HG03280 (cell line): ENCODE results near the gene TMEM260.
A peak's percentile ranks its signal among the peaks of the same experiment; 100 is the strongest.

ENCODE experiments used
- ATAC-seq: cut with Tn5 transposase; IDR thresholded peaks from one replicate; pipeline ENCODE4 v1.9.1; 2021; ENCODE audit warnings: mild to moderate bottlenecking, moderate library complexity; ENCODE audit not compliant: unreplicated experiment

TMEM260 gene

GRCh38 chr14:56579345-56580220, at the start of gene TMEM260:
TSS of gene TMEM260 (plus strand) at chr14:56579798. CDS start at chr14:56579915, 117 bp downstream.
- ATAC-seq = peak; percentile 90

GRCh38 chr14:56532546-56532945, 47.1 kb upstream of the TMEM260 start:
- ATAC-seq = no peak

DNA sequence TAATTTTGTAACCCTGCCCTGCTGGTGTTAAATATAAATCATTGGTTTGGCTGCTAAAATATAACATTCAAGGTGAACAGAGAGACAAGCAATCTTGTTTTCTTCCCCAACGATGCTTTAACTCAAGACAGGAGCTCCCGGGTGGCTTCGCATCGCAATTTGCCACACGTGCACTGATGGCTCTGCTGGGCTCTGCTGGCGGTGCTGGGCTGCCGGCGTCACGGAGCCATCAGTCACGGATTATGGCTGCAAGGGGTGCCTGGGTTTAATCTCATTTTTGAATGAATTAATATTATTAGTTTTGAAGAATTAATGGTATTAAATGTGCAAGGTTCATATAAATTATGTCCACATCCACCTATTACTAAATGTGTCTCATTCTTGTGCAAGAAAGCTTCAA, 44.9 kb upstream of the TMEM260 start:
- ATAC-seq = no peak

- ATAC-seq = no peak
Measured at GRCh38 chr14:56539862-56540261, 39.7 kb upstream of the TMEM260 start.

GRCh38 chr14:56543436-56543835, 36.2 kb upstream of the TMEM260 start:
- ATAC-seq = no peak

DNA sequence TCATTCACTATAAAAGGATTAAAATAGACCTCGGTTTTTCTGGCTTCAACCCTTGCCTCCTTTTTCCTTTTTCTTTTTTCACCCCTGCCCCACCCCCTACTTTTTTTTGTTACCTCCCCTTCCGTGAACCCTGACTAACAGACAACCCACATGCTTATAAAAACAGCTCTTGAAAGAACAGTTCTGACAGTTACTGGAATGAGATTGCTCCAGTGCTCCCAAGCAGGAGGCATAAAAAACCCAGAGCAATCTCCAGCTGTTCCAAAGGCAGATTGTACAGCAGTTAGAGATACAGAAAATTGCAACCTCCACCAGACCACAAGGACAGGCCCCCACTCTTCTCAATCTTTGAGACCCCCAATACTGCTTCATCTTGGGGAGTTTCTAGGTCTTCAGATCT, 29.9 kb upstream of the TMEM260 start:
- ATAC-seq = no peak

- ATAC-seq = no peak
Measured at GRCh38 chr14:56552615-56553014, 27.0 kb upstream of the TMEM260 start.

DNA sequence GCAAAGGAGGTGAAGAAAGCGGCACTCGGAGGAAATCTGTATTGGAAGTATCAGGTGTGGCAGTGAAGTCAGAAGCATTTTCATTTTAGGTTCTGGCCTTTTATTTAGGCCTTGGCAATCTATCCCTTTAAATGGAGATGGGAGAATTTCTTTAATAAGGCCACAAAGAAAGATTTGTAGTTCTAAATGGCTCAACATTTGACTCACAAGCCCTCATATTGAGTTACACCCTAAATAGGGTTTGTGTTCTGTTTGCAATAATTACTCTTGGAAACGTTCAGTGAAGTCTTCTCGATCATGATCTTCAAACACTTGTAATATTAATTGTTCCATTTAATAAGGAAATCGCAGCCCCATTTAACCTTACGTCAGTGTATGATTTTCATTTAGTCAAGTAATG, 25.3 kb upstream of the TMEM260 start:
- no peak for ATAC-seq

DNA sequence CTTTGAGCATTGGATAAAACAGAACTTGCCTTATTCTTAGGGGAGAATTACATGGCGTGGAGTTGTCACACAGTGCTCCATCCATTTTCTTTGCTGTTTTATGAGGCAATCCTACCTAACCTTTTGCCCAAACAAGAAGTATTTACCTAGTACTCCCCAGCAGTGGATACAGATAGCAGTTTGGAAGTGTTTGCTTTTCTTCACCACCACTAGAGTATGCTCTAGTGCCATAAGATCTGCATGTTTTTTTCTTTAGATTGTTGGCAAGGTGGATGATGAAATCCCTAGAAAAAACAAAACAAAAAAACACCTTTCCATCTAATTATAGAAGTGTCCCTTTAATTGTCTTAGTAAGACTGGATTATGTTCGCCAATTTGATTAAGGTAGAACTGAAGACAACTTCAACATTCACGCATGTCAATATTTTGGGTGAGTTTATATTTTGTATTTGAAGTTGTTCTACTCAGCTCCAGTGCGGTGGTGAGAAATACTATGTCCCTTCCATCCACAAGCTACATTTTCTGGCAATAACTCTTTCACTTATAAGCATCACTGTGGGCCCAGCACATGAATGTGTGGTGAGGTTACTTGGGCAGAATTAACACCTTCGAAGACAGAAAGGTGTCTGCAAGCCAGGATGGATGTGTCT, 23.6 kb upstream of the TMEM260 start:
- peak; percentile 48 for ATAC-seq

GRCh38 chr14:56559182-56559581, 20.4 kb upstream of the TMEM260 start:
- ATAC-seq = no peak

- ATAC-seq = no peak
Measured at GRCh38 chr14:56561606-56562005, 18.0 kb upstream of the TMEM260 start.

DNA sequence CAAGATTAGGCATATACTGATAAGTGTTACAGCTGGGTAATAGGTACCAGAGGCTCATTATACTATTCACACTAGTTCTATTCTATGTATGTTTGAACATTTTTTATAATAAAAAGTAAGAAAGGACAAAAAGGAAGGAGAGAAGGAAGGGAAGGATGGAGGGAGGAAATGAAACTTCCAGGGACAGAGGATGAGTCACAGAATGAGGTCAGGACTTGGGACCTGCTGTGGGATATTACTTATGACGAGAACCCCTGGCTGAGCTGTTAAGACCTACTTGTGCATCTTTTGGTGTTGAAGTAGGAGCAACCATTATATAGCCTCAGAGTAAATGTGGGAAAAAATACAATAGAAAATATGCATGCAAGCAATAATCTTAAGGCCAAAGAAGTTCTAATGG, 16.7 kb upstream of the TMEM260 start:
- no peak for ATAC-seq

DNA sequence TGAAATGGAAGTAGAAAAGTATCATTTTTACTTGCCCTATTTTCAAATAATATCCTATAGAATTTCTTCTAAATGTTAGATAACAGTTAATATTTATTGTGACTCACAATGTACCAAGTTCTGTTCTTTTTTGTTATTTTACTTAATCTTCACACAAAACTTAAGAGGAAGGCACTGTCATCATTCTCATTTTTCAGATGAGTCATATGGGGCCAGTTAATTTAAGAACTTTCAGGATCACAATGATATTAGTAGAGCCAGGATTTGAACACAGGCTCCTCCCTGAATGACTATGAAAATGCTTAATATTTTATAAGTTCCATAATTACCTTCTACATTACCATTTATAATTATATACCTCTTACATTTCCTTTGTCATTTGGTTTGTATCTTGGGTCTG, 10.4 kb upstream of the TMEM260 start:
- ATAC-seq = no peak

DNA sequence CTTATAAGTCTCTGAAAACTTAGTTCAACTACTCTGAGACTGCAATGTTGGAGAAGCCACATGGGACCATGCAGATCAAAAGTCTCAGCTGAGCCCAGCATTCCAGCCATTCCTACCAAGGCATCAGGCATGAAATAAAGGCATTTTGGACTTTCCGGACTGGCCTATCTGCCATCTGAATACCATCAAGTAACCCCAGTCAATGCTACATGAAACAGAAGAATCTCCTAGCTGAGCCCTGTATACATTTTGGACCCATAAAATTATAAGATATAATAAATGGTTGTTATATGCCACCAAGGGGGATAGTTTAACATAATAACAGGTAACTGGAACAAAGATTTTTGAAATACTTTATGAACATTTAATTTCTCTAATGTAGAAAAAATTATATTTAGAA, 9.3 kb upstream of the TMEM260 start:
- no peak for ATAC-seq

GRCh38 chr14:56580221-56580711, 668 bp downstream of the TMEM260 start:
- no peak for ATAC-seq

- no peak for ATAC-seq
Measured at GRCh38 chr14:56581041-56581727, 1.6 kb downstream of the TMEM260 start.

- ATAC-seq = no peak
Measured at GRCh38 chr14:56585461-56586084, 6.0 kb downstream of the TMEM260 start.

GRCh38 chr14:56587701-56588100, 8.1 kb downstream of the TMEM260 start:
- ATAC-seq = no peak

GRCh38 chr14:56590535-56590960, 10.9 kb downstream of the TMEM260 start:
- ATAC-seq = no peak

DNA sequence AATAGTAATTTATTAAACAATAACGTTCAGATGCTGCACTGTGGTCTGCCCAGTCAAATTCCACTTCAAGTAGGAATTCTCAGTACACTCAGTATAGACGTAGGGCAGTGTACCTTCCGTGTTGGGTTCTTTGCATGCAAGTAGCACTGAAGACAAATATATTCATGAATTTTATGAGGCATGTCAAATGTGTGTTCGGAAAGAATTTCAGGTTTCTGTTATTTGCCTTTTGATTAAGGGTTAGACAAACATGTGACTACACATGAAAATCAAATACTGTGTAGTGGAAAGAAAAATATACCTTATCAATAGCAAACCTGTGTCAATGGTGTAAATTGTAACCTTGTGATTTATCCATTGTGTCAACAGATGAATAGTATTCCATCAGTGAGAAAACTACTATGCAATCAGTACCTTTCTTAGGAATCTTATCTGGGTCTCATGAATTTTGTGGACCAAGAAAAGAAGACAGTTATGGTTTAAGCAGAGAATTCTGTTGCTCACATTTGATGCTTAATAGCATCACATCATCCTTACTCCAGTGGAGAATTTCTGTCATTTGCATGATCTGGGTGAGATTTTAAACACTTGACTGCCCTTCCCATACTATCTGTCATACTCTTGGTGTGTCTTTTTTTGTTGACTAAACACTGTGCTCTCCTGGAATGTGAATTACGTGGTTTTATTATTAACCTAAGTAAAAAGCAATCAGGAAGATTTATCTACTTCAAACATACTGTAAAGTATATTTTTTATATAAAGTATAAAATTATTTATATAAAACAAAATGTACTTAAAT, 13.3 kb downstream of the TMEM260 start:
- no peak for ATAC-seq
